Small intestine (tissue), 7 donors: ENCODE measurements around the gene RRP9. TPM values are rescaled to one million over a fixed set of nuclear protein-coding genes. Genes with fewer than 3 reads are reported as not detected.

Source experiments
- DNase-seq, 2 donors: peaks; one replicate each; pipeline versions ENCODE4 v3.0.0 to v3.0.0-alpha.2; 2013
- FAIRE-seq: peaks from 2 replicates; lab custom pipeline; 2012; peaks lifted over from hg19 to GRCh38; lab: Jason Lieb, UNC
- H3K27ac ChIP-seq, 3 donors: one replicate each; pipeline ENCODE4 v1.5.1; 2013; ENCODE audit warnings: low read length in 2 of 3, mild to moderate bottlenecking in 2 of 3, control low read depth in 1 of 3, inconsistent platforms in 1 of 3, low read depth in 1 of 3, moderate library complexity in 1 of 3
- H3K27me3 ChIP-seq, 3 donors: one replicate each; pipeline ENCODE4 v1.6.1; 2013; ENCODE audit warnings: low read length in 3 of 3, inconsistent platforms in 1 of 3; ENCODE audit not compliant: control insufficient read depth in 3 of 3, insufficient read depth in 3 of 3
- H3K36me3 ChIP-seq, 3 donors: one replicate each; pipeline ENCODE4 v1.6.1; 2013; ENCODE audit warnings: low read length in 3 of 3, inconsistent platforms in 1 of 3, low read depth in 1 of 3, mild to moderate bottlenecking in 1 of 3, moderate library complexity in 1 of 3; ENCODE audit not compliant: control insufficient read depth in 3 of 3, insufficient read depth in 2 of 3
- H3K4me1 ChIP-seq, 3 donors: one replicate each; pipeline ENCODE4 v1.6.1; 2013; ENCODE audit warnings: low read length in 2 of 3, inconsistent platforms in 1 of 3, low read depth in 1 of 3, mild to moderate bottlenecking in 1 of 3, moderate library complexity in 1 of 3; ENCODE audit not compliant: control insufficient read depth in 3 of 3, insufficient read depth in 2 of 3
- H3K4me3 ChIP-seq, 3 donors: one replicate each; pipeline ENCODE4 v1.5.1; 2013; ENCODE audit warnings: low read length in 3 of 3, control low read depth in 1 of 3, inconsistent platforms in 1 of 3, low read depth in 1 of 3, mild to moderate bottlenecking in 1 of 3, moderate library complexity in 1 of 3
- H3K9me3 ChIP-seq, 2 donors: one replicate each; pipeline ENCODE4 v1.6.1; 2013; ENCODE audit warnings: low read depth in 1 of 2, low read length in 1 of 2; ENCODE audit not compliant: control insufficient read depth in 2 of 2, insufficient read depth in 1 of 2
- polyA plus RNA-seq, 4 donors: library from polyadenylated mRNA; stranded (reverse) in 3 of 4; unstranded in 1 of 4; fragments of 200-250 nt in 3 of 4; fragments of 120-200 nt in 1 of 4; gene quantifications; one replicate each; pipeline versions ENCODE4 v1.2.1 to v1.2.3, GENCODE V29; 2013
- donor health status: healthy with polysubstance abuse.
- donor health status: control.
- donor health status: control.
- donor health status: Bipolar disorder and iron deficiency.
- donor health status: healthy.

Gene RRP9
- polyA plus RNA-seq, 4 donors: 8.9 to 26.0 (median 15.6) TPM

DNA sequence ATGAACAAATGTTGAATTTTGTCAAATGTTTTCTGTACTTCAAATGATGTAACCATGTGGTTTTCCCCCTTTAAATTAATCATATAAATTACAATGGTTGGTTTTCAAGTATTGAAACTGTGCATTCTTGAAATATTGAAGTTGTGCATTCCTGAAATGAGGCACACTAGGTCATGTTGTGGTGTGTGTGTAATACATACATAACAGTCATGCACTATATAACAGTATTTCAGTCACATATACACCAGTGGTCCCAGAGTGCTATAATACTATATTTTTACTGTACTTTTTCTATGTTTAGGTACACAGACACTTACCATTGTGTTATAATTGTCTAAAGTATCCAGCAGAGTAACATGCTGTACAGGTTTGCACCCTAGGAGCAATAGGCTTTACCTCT is 55.3 kb downstream of the RRP9 start:
- Histone ChIP-seq H3K4me1 (no peaks in the 10 kb centered on the region), H3K4me3 (no peak overlapping the region), H3K9me3 (no peaks in the 10 kb centered on the region), H3K36me3 (no peaks in the 10 kb centered on the region), H3K27ac (no peak overlapping the region), H3K27me3 (peaks cover 0 to 3% (median 0%) of the 10 kb centered on the region in 3 donors)
- FAIRE-seq (no peak), DNase-seq (no peak)

Other genes with a start within 250 kb of the RRP9 start
- under 1 TPM in 2 of 4 donors, not detected in 2; 0.07 to 0.18 TPM for gene GRM2, start 234.8 kb downstream of the RRP9 start, polyA plus RNA-seq
- gene IQCF6, start 162.7 kb downstream of the RRP9 start, polyA plus RNA-seq: not detected
- gene IQCF2, start 80.3 kb downstream of the RRP9 start, polyA plus RNA-seq: not detected
- gene IQCF5, start 66.3 kb downstream of the RRP9 start, polyA plus RNA-seq: not detected
- not detected for gene IQCF1, start 38.6 kb downstream of the RRP9 start, polyA plus RNA-seq
- 10 to 100 TPM; 11.7 to 59.5 (median 35.8) TPM for gene PARP3, start 459 bp upstream of the RRP9 start, polyA plus RNA-seq
- gene GPR62, start 13.5 kb upstream of the RRP9 start, polyA plus RNA-seq: under 1 TPM in 2 of 4 donors, not detected in 2; 0.09 to 0.10 TPM
- gene PCBP4, start 25.6 kb upstream of the RRP9 start, polyA plus RNA-seq: 10 to 100 TPM; 24.0 to 60.8 (median 39.2) TPM
- gene ABHD14B, start 32.1 kb upstream of the RRP9 start, polyA plus RNA-seq: 100 to 1,000 TPM in 3 of 4 donors, 10 to 100 TPM in 1; 71.3 to 164 (median 125) TPM
- 10 to 100 TPM in 2 of 4 donors, 1 to 10 TPM in 2; 4.6 to 17.6 (median 10.4) TPM for gene ABHD14A, start 33.2 kb upstream of the RRP9 start, polyA plus RNA-seq
- 1,000 to 10,000 TPM in 1 of 4 donors, 100 to 1,000 TPM in 3; 164 to 1,228 (median 588) TPM for gene ACY1, start 41.6 kb upstream of the RRP9 start, polyA plus RNA-seq
- gene RPL29, start 54.0 kb upstream of the RRP9 start, polyA plus RNA-seq: 1,000 to 10,000 TPM; 2,279 to 2,521 (median 2,399) TPM
- 1 to 10 TPM; 1.6 to 9.4 (median 4.4) TPM for gene DUSP7, start 114.7 kb upstream of the RRP9 start, polyA plus RNA-seq
- gene POC1A, start 212.5 kb upstream of the RRP9 start, polyA plus RNA-seq: 10 to 100 TPM in 1 of 4 donors, 1 to 10 TPM in 3; 2.7 to 19.4 (median 4.8) TPM